Brain pericyte (primary cell): ENCODE results near the gene DYNC1H1.

Experiments
- DNase-seq: peaks from one replicate; pipeline ENCODE4 v3.0.0-alpha.2; 2012; ENCODE audit warnings: low read depth, low spot score

DYNC1H1 gene

DNA sequence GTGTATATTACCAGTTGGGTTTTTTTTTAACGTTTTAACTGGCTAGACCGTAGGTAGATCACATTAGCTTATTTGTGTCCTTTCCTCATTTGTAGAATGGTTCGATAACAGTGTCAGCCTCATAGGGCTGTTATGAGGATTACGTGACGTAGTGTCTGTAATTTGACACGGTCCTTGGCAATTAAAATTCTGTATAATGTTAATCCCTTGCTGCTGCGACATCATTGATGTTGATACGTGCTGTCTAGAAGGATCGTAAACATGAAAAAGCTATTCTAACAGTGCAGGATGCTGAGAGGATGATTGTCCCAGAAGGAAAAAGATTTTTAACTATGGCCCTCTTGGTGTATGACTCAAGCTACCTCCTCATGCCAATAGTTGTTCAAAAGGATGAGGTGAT, 71.5 kb downstream of the DYNC1H1 start:
- no peak for DNase-seq

DNA sequence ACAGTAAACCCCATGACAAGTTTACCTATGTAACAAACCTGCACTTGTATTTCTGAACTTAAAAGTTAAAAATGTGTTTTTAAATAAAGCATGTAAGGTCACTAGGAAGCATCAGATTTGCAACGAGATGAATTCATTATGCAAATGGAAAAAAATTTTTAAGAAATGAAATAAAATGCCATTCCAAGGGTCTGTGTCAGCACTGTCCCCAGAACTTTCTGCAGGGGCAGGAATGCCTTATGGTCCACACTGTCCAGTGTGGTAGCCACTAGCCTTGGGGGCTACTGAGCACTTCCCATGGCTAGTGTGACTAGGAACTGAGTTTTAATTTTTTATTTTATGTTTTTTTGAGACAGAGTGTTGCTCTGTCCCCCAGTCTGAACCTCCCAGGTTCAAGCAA, 73.3 kb downstream of the DYNC1H1 start:
- no peak for DNase-seq

DNA sequence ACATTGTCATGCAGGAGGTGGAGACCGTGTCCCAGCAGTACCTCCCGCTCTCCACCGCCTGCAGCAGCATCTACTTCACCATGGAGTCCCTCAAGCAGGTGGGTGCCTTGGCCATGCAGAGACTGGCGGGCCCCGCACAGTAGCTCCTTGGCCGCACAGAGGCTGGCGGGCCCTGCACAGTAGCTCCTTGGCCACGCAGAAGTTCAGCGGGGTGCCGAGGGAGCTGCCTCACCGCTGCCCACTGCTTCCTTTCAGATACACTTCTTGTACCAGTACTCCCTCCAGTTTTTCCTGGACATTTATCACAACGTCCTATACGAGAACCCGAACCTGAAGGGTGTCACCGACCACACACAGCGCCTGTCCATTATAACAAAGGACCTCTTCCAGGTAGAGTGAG, 74.8 kb downstream of the DYNC1H1 start:
- DNase-seq, result no peak

- no peak for DNase-seq
These were observed 75.8 kb downstream of the DYNC1H1 start for GRCh38 chr14:102040153-102040552.

- no peak for DNase-seq
These were observed 78.3 kb downstream of the DYNC1H1 start for GRCh38 chr14:102042699-102043098.

DNA sequence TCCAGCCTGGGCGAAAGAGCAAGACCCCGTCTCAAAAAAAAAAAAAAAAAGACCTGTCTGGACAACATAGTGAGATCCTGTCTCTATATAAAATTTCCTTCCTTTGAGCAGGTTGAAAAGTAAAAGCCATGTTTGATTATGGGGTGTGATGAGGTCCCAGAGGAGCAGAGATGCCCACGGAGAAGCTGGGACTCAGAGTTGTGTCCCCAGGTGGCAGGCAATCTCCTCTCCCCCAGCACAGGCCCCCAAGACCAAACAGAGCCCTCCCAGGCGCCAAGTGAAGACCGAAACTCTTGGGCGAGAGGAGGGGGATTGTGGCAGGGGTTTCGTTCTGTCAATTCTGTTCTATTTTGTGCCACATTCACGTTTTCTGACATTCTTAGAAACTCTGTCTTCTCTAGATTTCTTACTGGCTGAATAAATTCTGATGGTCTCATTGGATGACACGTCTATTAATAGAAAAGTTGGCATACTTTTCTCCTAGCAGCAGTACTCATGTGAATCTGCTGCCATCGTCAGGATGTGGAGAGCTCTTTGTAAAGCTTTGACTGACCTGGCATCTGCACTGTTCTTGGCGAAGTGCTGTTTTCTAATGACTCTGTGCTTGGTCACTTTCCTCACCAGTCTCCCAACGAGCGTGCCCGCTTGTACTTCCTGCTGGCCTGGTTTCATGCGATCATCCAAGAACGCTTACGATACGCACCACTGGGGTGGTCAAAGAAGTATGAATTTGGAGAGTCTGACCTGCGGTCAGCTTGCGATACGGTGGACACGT, 79.1 kb downstream of the DYNC1H1 start:
- no peak for DNase-seq

DNA sequence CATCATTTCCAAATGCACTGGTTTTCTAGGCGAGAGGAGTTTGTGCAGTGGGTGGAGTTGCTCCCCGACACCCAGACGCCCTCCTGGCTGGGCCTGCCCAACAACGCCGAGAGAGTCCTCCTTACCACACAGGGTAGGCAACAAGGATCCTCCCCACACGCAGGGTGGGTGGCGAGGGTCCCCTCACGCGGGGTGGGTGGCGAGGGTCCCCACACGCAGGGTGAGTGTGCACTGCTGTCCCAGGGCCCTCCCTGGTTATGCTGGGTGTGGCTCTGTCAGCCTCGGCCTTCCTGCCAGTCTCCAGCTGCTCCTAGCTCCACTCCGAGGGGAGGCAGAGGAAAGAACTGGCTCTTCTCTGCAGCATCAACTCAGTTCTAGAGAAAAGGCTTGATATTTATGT, 80.2 kb downstream of the DYNC1H1 start:
- DNase-seq, result no peak

GRCh38 chr14:102046337-102047278, 82.2 kb downstream of the DYNC1H1 start:
- DNase-seq, result no peak

DNA sequence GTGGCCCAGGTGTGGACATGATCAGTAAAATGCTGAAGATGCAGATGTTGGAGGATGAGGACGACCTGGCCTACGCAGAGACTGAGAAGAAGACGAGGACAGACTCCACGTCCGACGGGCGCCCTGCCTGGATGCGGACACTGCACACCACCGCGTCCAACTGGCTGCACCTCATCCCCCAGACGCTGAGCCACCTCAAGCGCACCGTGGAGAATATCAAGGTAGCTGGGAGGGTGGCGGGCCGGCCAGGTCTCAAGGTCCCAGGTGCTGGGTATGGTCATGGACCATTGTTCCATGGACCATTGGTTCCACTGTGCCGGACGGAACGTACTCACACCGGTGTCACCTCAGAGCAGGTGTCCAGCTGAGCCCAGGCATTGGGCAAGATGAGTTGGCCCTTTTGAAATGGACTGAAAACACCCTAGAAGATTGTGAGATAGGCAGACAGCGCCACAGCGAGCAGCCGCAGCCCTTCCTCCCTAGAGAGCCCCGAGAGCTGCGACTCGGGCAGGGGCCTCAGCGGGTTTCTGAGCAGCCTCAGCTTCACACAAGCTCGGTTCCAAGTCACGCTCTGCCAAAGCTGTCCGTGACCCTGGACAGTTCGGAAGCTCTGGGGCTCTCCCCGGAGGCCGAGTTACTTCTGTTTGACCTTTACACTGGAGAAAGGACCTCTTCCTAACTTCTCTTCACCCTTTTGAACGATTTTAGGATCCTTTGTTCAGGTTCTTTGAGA, 83.6 kb downstream of the DYNC1H1 start:
- no peak for DNase-seq

GRCh38 chr14:102049258-102050025, 85.1 kb downstream of the DYNC1H1 start:
- no peak for DNase-seq

DNA sequence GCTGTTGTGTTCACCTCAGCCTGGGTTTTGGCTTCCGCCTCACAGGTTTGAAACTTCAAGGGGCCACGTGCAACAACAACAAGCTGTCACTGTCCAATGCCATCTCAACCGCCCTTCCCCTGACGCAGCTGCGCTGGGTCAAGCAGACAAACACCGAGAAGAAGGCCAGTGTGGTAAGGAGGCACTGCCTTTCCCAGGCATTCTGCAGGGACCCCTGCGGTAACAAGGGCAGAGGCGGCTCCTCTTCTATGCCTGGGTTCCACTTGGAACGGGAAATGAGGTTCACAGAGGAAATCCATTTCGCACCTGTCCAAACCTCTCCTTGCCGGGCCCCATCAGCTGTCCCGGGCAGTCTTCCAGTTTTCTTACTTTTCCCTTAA, 85.6 kb downstream of the DYNC1H1 start:
- no peak for DNase-seq

GRCh38 chr14:102050625-102051024, 86.3 kb downstream of the DYNC1H1 start:
- no peak for DNase-seq

GRCh38 chr14:102052522-102052921, 88.1 kb downstream of the DYNC1H1 start:
- DNase-seq, result no peak

- DNase-seq, result no peak
These were observed 91.0 kb downstream of the DYNC1H1 start for GRCh38 chr14:102055181-102055901.

GRCh38 chr14:102056694-102057442, 92.5 kb downstream of the DYNC1H1 start:
- no peak for DNase-seq

- DNase-seq, result no peak
These were observed 93.2 kb downstream of the DYNC1H1 start for GRCh38 chr14:102057480-102058114.

DNA sequence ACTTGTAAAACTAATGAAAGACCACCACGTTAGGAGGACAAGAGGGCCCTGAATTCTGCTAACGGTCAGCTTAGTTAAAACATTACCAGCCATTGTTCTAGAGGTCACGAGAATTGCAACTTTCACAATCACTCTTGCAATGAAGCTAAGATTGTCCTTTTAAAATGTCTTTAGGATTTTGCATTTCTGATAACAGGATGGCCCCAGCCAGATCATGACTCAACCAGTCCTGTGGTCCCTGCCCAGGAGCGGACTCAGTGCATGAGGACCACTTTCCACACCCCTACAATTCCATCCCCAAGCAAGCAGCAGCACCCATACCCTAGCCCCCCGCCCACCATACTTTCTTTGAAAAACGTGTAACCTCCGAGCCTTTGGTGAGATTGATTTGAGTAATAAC, 93.8 kb downstream of the DYNC1H1 start:
- DNase-seq, result no peak

DNA sequence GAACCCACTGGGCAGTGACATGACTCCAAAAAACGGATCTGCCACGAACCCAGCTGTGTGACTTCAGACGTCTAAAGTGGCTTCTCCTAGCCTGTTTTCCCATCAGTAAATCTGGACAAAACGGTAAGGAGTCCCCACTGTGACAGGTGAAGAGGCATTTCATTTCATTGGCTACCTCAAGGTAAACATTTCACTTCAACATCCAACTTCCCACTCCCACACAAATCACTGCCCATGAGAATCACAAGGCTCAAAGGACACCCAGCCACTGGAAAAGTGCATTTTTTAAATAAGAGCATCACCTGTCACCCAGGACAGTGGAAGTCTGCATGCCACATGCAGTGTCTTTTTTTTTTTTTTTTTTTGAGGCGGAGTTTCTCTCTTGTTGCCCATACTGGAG, 94.6 kb downstream of the DYNC1H1 start:
- DNase-seq, result no peak

DNA sequence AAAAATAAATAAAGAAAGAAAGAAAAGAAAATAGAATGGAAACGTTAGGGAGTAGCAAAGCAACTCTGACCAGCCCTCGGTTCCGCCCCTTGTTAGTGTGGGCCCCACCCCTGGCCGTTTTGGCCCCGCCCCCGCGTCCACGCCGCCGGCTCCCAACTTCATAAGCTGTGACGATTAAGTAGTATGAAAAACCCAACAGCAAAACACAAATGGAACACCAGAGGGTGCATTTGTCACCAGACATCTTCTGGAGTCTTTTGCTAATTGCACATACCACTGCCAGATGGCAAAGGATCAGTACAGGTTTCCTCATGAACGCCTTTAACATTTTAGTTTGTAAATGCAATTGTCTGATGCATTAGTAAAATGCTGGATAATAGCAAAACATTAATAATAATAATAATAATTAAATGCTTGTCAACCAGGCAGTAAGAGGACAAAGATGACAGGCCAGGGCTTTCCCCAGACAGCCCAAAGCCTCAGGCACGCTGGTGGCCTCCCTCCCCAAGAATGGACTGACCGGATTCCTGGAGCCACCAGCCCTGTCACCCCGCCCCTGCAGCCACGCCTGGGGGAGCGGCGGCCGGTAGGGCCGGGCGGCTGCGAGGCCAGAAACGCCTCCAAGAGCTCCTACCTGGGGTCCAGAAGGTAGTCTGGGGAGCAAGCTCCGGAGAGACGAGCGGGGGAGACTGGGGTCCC, 98.9 kb downstream of the DYNC1H1 start:
- DNase-seq, result peak; percentile 45
